PC-3 (cell line): Measurements from ENCODE around the gene TTYH2. TPM values are rescaled to one million over a fixed set of nuclear protein-coding genes. Genes with fewer than 3 reads are reported as not detected.

Experiments
- ATAC-seq: fragments of 200-7000 bp; cut with Tn5 transposase; 2 replicates; pipeline ENCODE4 v1.9.1; 2020; ENCODE audit warnings: mild to moderate bottlenecking, moderate library complexity
- BruUV-seq: library from RNA; stranded (reverse); fragments of 400-500 nt; replicated peaks from 2 replicates; lab custom pipeline; 2021; lab: Mats Ljungman, UMichigan
- CTCF ChIA-PET: fragments of 300-600 bp; sonication (Branson Sonifier 250); formaldehyde crosslinking; loops from one replicate; lab custom pipeline; 2022; ENCODE audit warnings: antibody characterized with exemption; lab: Charles Lee
- POLR2A ChIA-PET: fragments of 300-600 bp; sonication (Branson Sonifier 250); formaldehyde crosslinking; loops from one replicate; lab custom pipeline; 2022; ENCODE audit warnings: antibody characterized with exemption; ENCODE audit not compliant: unreplicated experiment; lab: Charles Lee
- DNase-seq: peaks from one replicate; pipeline ENCODE4 v3.0.0-alpha.2; 2015
- H2AFZ ChIP-seq: fragments of 300-600 bp; sonication (generic); 2 replicates; pipeline ENCODE4 v1.6.0; 2016; ENCODE audit warnings: antibody characterized with exemption, low read length
- H3F3A ChIP-seq: fragments of 300-600 bp; sonication (generic); one replicate; pipeline ENCODE4 v1.6.0; 2017; ENCODE audit warnings: antibody characterized with exemption, low read length, control low read depth, mild to moderate bottlenecking; ENCODE audit not compliant: unreplicated experiment
- H3K27ac ChIP-seq: fragments of 300-600 bp; sonication (generic); 2 replicates; pipeline ENCODE4 v1.5.1; 2016; ENCODE audit warnings: mild to moderate bottlenecking, low read length
- H3K27me3 ChIP-seq: fragments of 300-600 bp; sonication (generic); 2 replicates; pipeline ENCODE4 v1.6.1; 2016; ENCODE audit warnings: low read length, mixed read lengths
- H3K36me3 ChIP-seq: fragments of 300-600 bp; sonication (generic); 2 replicates; pipeline ENCODE4 v1.6.1; 2016; ENCODE audit warnings: low read depth, mixed run types, low read length, mixed read lengths
- H3K4me1 ChIP-seq: fragments of 300-600 bp; sonication (generic); 2 replicates; pipeline ENCODE4 v1.5.1; 2016; ENCODE audit warnings: low read length; ENCODE audit not compliant: insufficient read depth
- H3K4me2 ChIP-seq: fragments of 300-600 bp; sonication (generic); 2 replicates; pipeline ENCODE4 v1.6.0; 2016; ENCODE audit warnings: low read length
- H3K4me3 ChIP-seq: fragments of 300-600 bp; sonication (generic); 2 replicates; pipeline ENCODE4 v1.5.1; 2016; ENCODE audit warnings: mild to moderate bottlenecking, low read length, mixed read lengths
- H3K79me2 ChIP-seq: fragments of 300-600 bp; sonication (generic); 2 replicates; pipeline ENCODE4 v1.6.1; 2017; ENCODE audit warnings: low read length, mixed read lengths
- H3K9ac ChIP-seq: fragments of 300-600 bp; sonication (generic); 2 replicates; pipeline ENCODE4 v1.6.0; 2016; ENCODE audit warnings: mild to moderate bottlenecking, low read length
- H3K9me2 ChIP-seq: fragments of 300-600 bp; sonication (generic); replicated peaks from 2 replicates; pipeline ENCODE4 v1.6.1; 2016; ENCODE audit warnings: mixed run types, low read length, mixed read lengths
- H3K9me3 ChIP-seq: fragments of 300-600 bp; sonication (generic); 2 replicates; pipeline ENCODE4 v1.6.1; 2016; ENCODE audit warnings: low read length, mixed read lengths
- H4K20me1 ChIP-seq: fragments of 300-600 bp; sonication (generic); 2 replicates; pipeline ENCODE4 v1.6.1; 2016; ENCODE audit warnings: low read length, mixed read lengths
- EZH2 ChIP-seq: fragments of 300-600 bp; sonication (generic); IDR thresholded peaks from one replicate; pipeline ENCODE4 v1.6.1; 2017; ENCODE audit warnings: antibody characterized with exemption, mild to moderate bottlenecking, low read length; ENCODE audit not compliant: unreplicated experiment
- EZH2phosphoT487 ChIP-seq: fragments of 300-600 bp; sonication (generic); IDR thresholded peaks from 2 replicates; pipeline ENCODE4 v1.6.1; 2018; ENCODE audit warnings: mild to moderate bottlenecking, antibody characterized with exemption, low read length, borderline replicate concordance
- intact Hi-C: fragments of 100-400 bp; cut with micrococcal nuclease; formaldehyde crosslinking; loops from 2 replicates; pipeline ENCODE4 v1.9.0; 2023
- total RNA-seq: library from RNA; depleted of rRNA; stranded (reverse); fragments of >200 nt; gene quantifications from 2 replicates; pipeline ENCODE4 v1.2.3, GENCODE V29; 2014
- TF ChIP-seq, protein P1 (sequence below): fragments of 300-600 bp; sonication (generic); conservative IDR thresholded peaks from 2 replicates; pipeline ENCODE4 v1.5.1; 2017; ENCODE audit warnings: antibody characterized with exemption, low read depth, mild to moderate bottlenecking, low read length

TTYH2 gene
- total RNA-seq, 1 experiment from 2014 or later, result 17.6 TPM

GRCh38 chr17:74192950-74193781, 20.2 kb upstream of the TTYH2 start:
- H3K79me2 ChIP-seq, result no peaks in the 10 kb centered on the region
- peak; percentile 73 for DNase-seq
- no peak overlapping the region for H3K4me3 ChIP-seq
- no peaks in the 10 kb centered on the region for H3K36me3 ChIP-seq
- peaks cover 33% of the 10 kb centered on the region for H3K27me3 ChIP-seq
- H3K4me2 ChIP-seq, result no peak overlapping the region
- no peaks in the 10 kb centered on the region for H4K20me1 ChIP-seq
- H3K9me2 ChIP-seq, result no peaks in the 10 kb centered on the region
- intact Hi-C loops, result loop anchor here (5.0 kb wide), 1 partner anchor 766 kb away; no protein-coding TSS in a partner anchor
- H3K4me1 ChIP-seq, result peaks cover 5% of the 10 kb centered on the region; the same call in 1 of the 2 replicates
- POLR2A ChIA-PET, result interaction anchor here (0.6 kb wide), 1 partner anchor 52 kb away, joined by 5 read pairs; no protein-coding TSS in a partner anchor
- H3K9me3 ChIP-seq, result no peaks in the 10 kb centered on the region
- no peak overlapping the region for H2AFZ ChIP-seq
- CTCF ChIA-PET, result no interaction called here
- H3F3A ChIP-seq, result no peaks in the 10 kb centered on the region
- no peak overlapping the region for H3K27ac ChIP-seq
- ATAC-seq, result peak; percentile 91
- TF ChIP-seq, protein P1, sequence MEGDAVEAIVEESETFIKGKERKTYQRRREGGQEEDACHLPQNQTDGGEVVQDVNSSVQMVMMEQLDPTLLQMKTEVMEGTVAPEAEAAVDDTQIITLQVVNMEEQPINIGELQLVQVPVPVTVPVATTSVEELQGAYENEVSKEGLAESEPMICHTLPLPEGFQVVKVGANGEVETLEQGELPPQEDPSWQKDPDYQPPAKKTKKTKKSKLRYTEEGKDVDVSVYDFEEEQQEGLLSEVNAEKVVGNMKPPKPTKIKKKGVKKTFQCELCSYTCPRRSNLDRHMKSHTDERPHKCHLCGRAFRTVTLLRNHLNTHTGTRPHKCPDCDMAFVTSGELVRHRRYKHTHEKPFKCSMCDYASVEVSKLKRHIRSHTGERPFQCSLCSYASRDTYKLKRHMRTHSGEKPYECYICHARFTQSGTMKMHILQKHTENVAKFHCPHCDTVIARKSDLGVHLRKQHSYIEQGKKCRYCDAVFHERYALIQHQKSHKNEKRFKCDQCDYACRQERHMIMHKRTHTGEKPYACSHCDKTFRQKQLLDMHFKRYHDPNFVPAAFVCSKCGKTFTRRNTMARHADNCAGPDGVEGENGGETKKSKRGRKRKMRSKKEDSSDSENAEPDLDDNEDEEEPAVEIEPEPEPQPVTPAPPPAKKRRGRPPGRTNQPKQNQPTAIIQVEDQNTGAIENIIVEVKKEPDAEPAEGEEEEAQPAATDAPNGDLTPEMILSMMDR, result no peak
- TF ChIP-seq EZH2 (no peak), EZH2phosphoT487 (no peak)
- no peak overlapping the region for H3K9ac ChIP-seq
- no TSS peak for BruUV-seq

DNA sequence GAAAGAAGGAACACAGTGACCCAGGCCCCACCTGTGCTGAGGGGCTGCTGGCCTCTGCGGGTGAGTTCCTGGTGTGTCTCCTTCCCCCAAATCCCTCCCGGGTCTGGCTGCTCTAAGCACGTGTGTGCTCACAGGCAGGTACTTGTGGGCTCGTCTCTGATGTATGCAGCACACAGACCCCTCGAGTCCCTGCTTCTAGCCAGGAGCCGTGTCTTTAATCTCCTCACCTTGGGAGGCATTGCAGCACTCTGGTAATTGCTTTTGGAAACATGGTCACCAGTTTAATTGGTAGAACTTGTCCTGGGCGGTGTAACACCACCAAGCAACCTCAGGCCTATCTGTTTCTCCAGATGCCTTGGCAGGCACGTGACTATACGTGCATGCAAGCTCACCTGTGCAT, 18.7 kb upstream of the TTYH2 start:
- ChIA-PET CTCF (no interaction called here), POLR2A (interaction anchor here (0.5 kb wide), 1 partner anchor 15 kb away, joined by 18 read pairs; no protein-coding TSS in a partner anchor)
- no peak overlapping the region for H3K9ac ChIP-seq
- no peaks in the 10 kb centered on the region for H3K36me3 ChIP-seq
- no peaks in the 10 kb centered on the region for H3F3A ChIP-seq
- H3K9me3 ChIP-seq, result no peaks in the 10 kb centered on the region
- no peaks in the 10 kb centered on the region for H3K79me2 ChIP-seq
- H3K4me2 ChIP-seq, result no peak overlapping the region
- ATAC-seq (no peak), DNase-seq (no peak)
- H4K20me1 ChIP-seq, result no peaks in the 10 kb centered on the region
- no peak for TF ChIP-seq EZH2
- TF ChIP-seq, protein P1, result no peak
- TF ChIP-seq EZH2phosphoT487, result no peak
- H3K9me2 ChIP-seq, result no peaks in the 10 kb centered on the region
- BruUV-seq, result no TSS peak
- H3K4me1 ChIP-seq, result peaks cover 5% of the 10 kb centered on the region; the same call in 1 of the 2 replicates
- H2AFZ ChIP-seq, result no peak overlapping the region
- H3K27ac ChIP-seq, result no peak overlapping the region
- H3K4me3 ChIP-seq, result no peak overlapping the region
- peaks cover 28% of the 10 kb centered on the region for H3K27me3 ChIP-seq
- intact Hi-C loops, result loop anchor here (5.0 kb wide), 2 partner anchors 102 to 767 kb away; no protein-coding TSS in a partner anchor
